Fibroblast of pulmonary artery (primary cell): ENCODE data around the gene GREM1.

ENCODE experiments used
- DNase-seq: peaks from one replicate; pipeline ENCODE4 v3.0.0-alpha.2; 2010; ENCODE audit warnings: low read depth
- H3K4me3 ChIP-seq: replicated peaks from 2 replicates; pipeline ENCODE4 v1.5.1; 2011; ENCODE audit warnings: low read depth, mild to moderate bottlenecking, control low read depth, low read length, moderate library complexity
- TF ChIP-seq, protein P1 (sequence below): IDR thresholded peaks from 2 replicates; pipeline ENCODE4 v1.5.1; 2011; ENCODE audit warnings: mild to moderate bottlenecking, control low read depth, low read length, inconsistent platforms; ENCODE audit errors: missing control alignments

GREM1 gene

DNA sequence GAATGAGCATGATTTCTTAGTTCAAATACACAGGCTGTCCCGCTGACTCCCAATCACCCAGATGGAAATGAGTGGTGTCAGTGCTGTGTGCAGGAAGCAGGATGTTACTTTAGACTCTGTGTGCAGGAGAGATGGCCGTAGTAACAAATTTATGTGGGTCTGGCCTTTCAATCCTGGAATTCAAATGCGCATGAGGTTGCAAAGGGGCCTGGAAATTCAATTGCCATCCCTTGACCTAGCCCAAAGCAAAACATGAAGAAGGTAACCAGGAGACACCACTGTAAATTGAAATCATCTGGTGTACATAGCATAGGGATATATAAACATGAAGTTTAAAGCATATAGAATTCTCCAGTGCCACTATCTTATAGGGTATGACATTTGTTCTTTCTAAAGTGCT is 33.2 kb downstream of the GREM1 start:
- no peak overlapping the region for H3K4me3 ChIP-seq
- TF ChIP-seq, protein P1, sequence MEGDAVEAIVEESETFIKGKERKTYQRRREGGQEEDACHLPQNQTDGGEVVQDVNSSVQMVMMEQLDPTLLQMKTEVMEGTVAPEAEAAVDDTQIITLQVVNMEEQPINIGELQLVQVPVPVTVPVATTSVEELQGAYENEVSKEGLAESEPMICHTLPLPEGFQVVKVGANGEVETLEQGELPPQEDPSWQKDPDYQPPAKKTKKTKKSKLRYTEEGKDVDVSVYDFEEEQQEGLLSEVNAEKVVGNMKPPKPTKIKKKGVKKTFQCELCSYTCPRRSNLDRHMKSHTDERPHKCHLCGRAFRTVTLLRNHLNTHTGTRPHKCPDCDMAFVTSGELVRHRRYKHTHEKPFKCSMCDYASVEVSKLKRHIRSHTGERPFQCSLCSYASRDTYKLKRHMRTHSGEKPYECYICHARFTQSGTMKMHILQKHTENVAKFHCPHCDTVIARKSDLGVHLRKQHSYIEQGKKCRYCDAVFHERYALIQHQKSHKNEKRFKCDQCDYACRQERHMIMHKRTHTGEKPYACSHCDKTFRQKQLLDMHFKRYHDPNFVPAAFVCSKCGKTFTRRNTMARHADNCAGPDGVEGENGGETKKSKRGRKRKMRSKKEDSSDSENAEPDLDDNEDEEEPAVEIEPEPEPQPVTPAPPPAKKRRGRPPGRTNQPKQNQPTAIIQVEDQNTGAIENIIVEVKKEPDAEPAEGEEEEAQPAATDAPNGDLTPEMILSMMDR: no peak
- DNase-seq: no peak

DNA sequence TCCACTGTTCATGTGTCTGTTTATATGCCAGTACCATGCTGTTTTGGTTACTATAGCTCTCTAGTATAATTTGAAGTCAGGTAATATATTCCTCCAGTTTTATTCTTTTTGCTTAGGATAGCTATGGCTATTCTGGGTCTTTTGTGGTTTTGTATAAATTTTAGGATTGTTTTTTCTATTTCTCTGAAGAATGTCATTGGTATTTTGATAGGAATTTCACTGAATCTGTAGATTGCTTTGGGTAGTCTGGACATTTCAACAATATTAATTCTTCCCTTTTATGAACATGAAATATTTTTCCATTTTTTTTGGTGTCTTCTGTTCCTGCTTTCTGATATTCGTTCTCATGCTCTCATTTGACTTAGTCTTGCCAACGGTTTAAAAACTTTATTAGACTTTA is 39.6 kb downstream of the GREM1 start:
- TF ChIP-seq, protein P1: no peak
- no peak overlapping the region for H3K4me3 ChIP-seq
- no peak for DNase-seq

DNA sequence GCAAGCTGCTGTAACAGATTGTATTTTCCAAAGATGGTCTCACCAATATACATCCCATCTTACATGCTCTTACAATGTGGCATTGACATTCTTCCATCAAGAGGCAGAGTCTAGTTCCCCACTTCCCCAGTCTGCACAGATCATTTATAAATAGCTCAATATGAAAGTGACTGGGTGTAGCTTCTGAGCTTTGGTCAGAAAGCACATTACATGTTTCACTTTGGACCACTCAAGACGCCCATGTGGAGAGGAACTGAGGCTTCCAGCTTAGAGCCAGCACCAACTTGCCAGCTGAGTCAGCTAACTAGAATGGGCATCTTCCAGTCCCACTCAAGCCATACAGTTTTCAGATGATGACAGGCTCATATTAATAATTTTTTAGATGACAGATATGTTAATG is 45.5 kb downstream of the GREM1 start:
- DNase-seq: no peak
- H3K4me3 ChIP-seq: no peak overlapping the region
- TF ChIP-seq, protein P1: no peak

DNA sequence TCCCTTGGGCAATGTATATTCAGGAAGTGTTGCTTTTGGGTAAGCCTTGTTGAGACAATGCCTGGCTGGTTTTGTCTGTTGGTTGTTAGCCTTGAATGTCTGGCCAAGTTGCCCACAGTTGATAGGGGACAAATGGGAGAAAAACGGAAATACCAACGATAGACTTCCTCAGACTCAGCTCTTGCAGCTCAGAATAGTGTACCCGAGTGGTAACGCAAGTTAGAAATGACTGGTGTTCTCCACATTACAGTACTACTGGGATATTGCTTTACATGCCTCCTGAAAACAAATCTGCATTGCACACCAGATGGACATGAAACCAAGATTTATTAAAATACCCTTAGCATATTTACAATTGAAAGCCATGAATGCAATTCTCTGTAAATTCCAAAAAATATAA is 47.4 kb downstream of the GREM1 start:
- no peak for DNase-seq
- TF ChIP-seq, protein P1: no peak
- no peak overlapping the region for H3K4me3 ChIP-seq

DNA sequence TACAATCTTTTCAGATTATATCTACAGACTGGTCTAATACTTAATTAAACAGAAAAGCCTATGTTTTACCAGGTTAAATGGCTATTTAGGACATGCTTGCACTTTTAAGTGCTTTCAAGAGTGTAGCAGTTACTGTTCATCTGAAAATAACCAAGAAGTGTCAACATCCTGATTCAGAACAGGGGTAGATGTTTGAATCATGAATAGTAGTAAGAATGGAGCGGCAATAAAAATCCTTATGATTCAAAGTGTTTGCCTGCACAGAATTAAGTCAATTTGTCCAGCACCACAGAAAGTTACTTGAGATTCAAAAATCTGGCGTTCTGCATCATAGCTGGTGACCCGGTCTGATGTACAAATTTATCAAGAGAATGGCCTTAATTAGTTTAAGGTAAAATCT is 48.3 kb downstream of the GREM1 start:
- no peak for DNase-seq
- TF ChIP-seq, protein P1: no peak
- H3K4me3 ChIP-seq: no peak overlapping the region

DNA sequence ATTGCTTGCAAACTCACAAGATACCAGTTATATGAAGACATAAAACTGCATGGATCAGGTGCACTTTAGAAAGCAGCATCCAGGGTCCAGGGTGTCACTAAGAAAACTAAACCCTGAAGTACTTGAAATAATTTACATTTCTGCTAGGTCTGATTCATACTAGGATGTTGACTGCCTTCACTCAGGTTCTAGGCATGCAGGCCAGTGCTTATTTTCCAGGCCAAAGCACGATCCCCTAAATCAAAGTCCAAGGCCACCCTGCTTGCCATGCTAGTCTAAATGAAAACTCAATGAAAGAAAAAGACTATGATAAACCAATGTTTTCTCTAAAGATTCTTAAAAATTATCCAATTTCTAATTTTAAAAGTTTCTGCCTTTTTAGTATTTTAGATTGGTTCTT is 49.4 kb downstream of the GREM1 start:
- DNase-seq: no peak
- no peak overlapping the region for H3K4me3 ChIP-seq
- TF ChIP-seq, protein P1: no peak

DNA sequence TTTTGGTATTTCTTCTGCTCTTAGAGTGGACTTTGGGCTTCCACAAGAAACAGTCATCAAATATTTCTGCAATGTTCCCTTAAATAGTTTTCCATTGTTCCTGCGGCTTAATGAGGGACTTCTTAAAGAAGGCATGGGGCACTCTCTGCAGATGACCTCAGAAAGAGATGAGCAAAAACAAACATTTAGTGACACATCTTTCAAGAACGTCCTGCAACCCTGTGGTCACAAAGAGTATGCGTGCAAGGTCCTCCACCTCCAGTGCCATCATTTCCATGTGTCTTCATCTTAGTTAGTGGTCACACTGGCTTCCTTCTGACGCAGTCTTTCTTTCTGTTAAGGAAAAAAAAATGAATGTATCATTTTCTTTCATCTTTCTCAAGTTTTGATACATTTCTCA is 56.2 kb downstream of the GREM1 start:
- DNase-seq: peak; percentile 79
- H3K4me3 ChIP-seq: no peak overlapping the region
- TF ChIP-seq, protein P1: no peak
